ENCODE measurements around the gene SMCO3. TPM values are rescaled to one million over a fixed set of nuclear protein-coding genes. Genes with fewer than 3 reads are reported as not detected.

Gene SMCO3
- total RNA-seq, 2 donors from 2014 or later = not detected

GRCh38 chr12:14811486-14811885 lies 2.5 kb downstream of the SMCO3 start:
- Mint-ChIP-seq H3K27me3 (ENCODE audit: low read depth) (no peaks in the 10 kb centered on the region), H3K4me1 (ENCODE audit: low read depth) (peaks cover 14% of the 10 kb centered on the region), H3K27ac (no peak overlapping the region), H3K36me3 (ENCODE audit: insufficient read depth in 2 of 2) (no peaks in the 10 kb centered on the region), H3K4me3 (no peak overlapping the region), H3K9me3 (no peaks in the 10 kb centered on the region)
- DNase-seq = no peak
- no peak for ATAC-seq (replicated peaks in 1 of 2)

- Mint-ChIP-seq H3K27ac (no peak overlapping the region), H3K36me3 (ENCODE audit: insufficient read depth in 2 of 2) (no peaks in the 10 kb centered on the region), H3K4me3 (no peak overlapping the region), H3K4me1 (ENCODE audit: low read depth) (peaks cover 14% of the 10 kb centered on the region), H3K27me3 (ENCODE audit: low read depth) (no peaks in the 10 kb centered on the region), H3K9me3 (no peaks in the 10 kb centered on the region)
- ATAC-seq (replicated peaks in 1 of 2) = no peak
- peak in 1 of 2 donors; percentile 8 for DNase-seq
Measured at GRCh38 chr12:14810953-14811483, 3.0 kb downstream of the SMCO3 start.

- Mint-ChIP-seq H3K4me3 (no peak overlapping the region), H3K27ac (no peak overlapping the region)
Measured at GRCh38 chr12:14810167-14810952, 3.6 kb downstream of the SMCO3 start.

GRCh38 chr12:14803830-14804160 lies 10.2 kb downstream of the SMCO3 start:
- no peak overlapping the region for H3K27ac Mint-ChIP-seq
- ATAC-seq (replicated peaks in 1 of 2) = peak; percentile 1 to 2
- no peaks in the 10 kb centered on the region for H3K27me3 Mint-ChIP-seq (ENCODE audit: low read depth)
- DNase-seq = no peak
- peaks cover 5 to 19% of the 10 kb centered on the region in 2 donors for H3K36me3 Mint-ChIP-seq (ENCODE audit: insufficient read depth in 2 of 2)
- H3K4me1 Mint-ChIP-seq (ENCODE audit: low read depth) = peaks cover 17% of the 10 kb centered on the region
- no peak overlapping the region for H3K4me3 Mint-ChIP-seq
- no peaks in the 10 kb centered on the region for H3K9me3 Mint-ChIP-seq

More at GRCh38 chr12:14810167-14810952, 3.6 kb downstream of the SMCO3 start:
- Mint-ChIP-seq H3K9me3 (no peaks in the 10 kb centered on the region), H3K4me1 (ENCODE audit: low read depth) (peaks cover 18% of the 10 kb centered on the region), H3K36me3 (ENCODE audit: insufficient read depth in 2 of 2) (no peaks in the 10 kb centered on the region), H3K27me3 (ENCODE audit: low read depth) (no peaks in the 10 kb centered on the region)
- ATAC-seq (replicated peaks in 1 of 2) (no peak), DNase-seq (no peak)

- H3K27me3 Mint-ChIP-seq (ENCODE audit: low read depth) = no peaks in the 10 kb centered on the region
- peak; percentile 98 for ATAC-seq (replicated peaks in 1 of 2)
- H3K36me3 Mint-ChIP-seq (ENCODE audit: insufficient read depth in 2 of 2) = peaks cover 5 to 24% of the 10 kb centered on the region in 2 donors
- H3K4me3 Mint-ChIP-seq = no peak within 1 kb of the TSS
- H3K4me1 Mint-ChIP-seq (ENCODE audit: low read depth) = peaks cover 17% of the 10 kb centered on the region
- DNase-seq = peak; percentile 87 to 90
- H3K9me3 Mint-ChIP-seq = no peaks in the 10 kb centered on the region
- H3K27ac Mint-ChIP-seq = no peak within 1 kb of the TSS
Measured at GRCh38 chr12:14803011-14803829, 10.8 kb downstream of the SMCO3 start, which contains the start of the genes C12orf60 and WBP11. C12orf60 (plus strand) TSS chr12:14803670; CDS start chr12:14822936, 19,266 bp downstream. WBP11 (minus strand) TSS chr12:14803478; CDS start chr12:14801383, 2,095 bp downstream.

GRCh38 chr12:14802721-14803010 lies 11.3 kb downstream of the SMCO3 start:
- H3K4me1 Mint-ChIP-seq (ENCODE audit: low read depth) = peaks cover 17% of the 10 kb centered on the region
- no peaks in the 10 kb centered on the region for H3K27me3 Mint-ChIP-seq (ENCODE audit: low read depth)
- DNase-seq (no peak), ATAC-seq (replicated peaks in 1 of 2) (no peak)
- no peak overlapping the region for H3K4me3 Mint-ChIP-seq
- no peaks in the 10 kb centered on the region for H3K9me3 Mint-ChIP-seq
- peaks cover 5 to 28% of the 10 kb centered on the region in 2 donors for H3K36me3 Mint-ChIP-seq (ENCODE audit: insufficient read depth in 2 of 2)
- H3K27ac Mint-ChIP-seq = no peak overlapping the region

- Mint-ChIP-seq H3K9me3 (no peaks in the 10 kb centered on the region), H3K4me1 (ENCODE audit: low read depth) (peaks cover 17% of the 10 kb centered on the region), H3K4me3 (no peak overlapping the region), H3K27me3 (ENCODE audit: low read depth) (no peaks in the 10 kb centered on the region), H3K36me3 (ENCODE audit: insufficient read depth in 2 of 2) (peaks cover 5 to 33% of the 10 kb centered on the region in 2 donors), H3K27ac (no peak overlapping the region)
- ATAC-seq (replicated peaks in 1 of 2) (no peak), DNase-seq (no peak)
Measured at GRCh38 chr12:14802247-14802646, 11.7 kb downstream of the SMCO3 start.

GRCh38 chr12:14795028-14795448 lies 18.9 kb downstream of the SMCO3 start:
- no peaks in the 10 kb centered on the region for H3K27me3 Mint-ChIP-seq (ENCODE audit: low read depth)
- peaks cover 9 to 72% of the 10 kb centered on the region in 2 donors for H3K36me3 Mint-ChIP-seq (ENCODE audit: insufficient read depth in 2 of 2)
- ATAC-seq (replicated peaks in 1 of 2) (no peak), DNase-seq (no peak)
- H3K4me1 Mint-ChIP-seq (ENCODE audit: low read depth) = no peaks in the 10 kb centered on the region
- no peaks in the 10 kb centered on the region for H3K9me3 Mint-ChIP-seq
- no peak overlapping the region for H3K4me3 Mint-ChIP-seq
- H3K27ac Mint-ChIP-seq = peak overlapping the region; percentile 22

- Mint-ChIP-seq H3K4me1 (ENCODE audit: low read depth) (no peaks in the 10 kb centered on the region), H3K4me3 (no peak overlapping the region), H3K9me3 (no peaks in the 10 kb centered on the region), H3K36me3 (ENCODE audit: insufficient read depth in 2 of 2) (peaks cover 4 to 49% of the 10 kb centered on the region in 2 donors), H3K27ac (no peak overlapping the region), H3K27me3 (ENCODE audit: low read depth) (no peaks in the 10 kb centered on the region)
- DNase-seq (no peak), ATAC-seq (replicated peaks in 1 of 2) (no peak)
Measured at GRCh38 chr12:14785568-14785967, 28.4 kb downstream of the SMCO3 start.

GRCh38 chr12:14784471-14784870 lies 29.5 kb downstream of the SMCO3 start:
- peaks cover 4 to 38% of the 10 kb centered on the region in 2 donors for H3K36me3 Mint-ChIP-seq (ENCODE audit: insufficient read depth in 2 of 2)
- H3K4me3 Mint-ChIP-seq = no peak overlapping the region
- no peaks in the 10 kb centered on the region for H3K27me3 Mint-ChIP-seq (ENCODE audit: low read depth)
- no peaks in the 10 kb centered on the region for H3K9me3 Mint-ChIP-seq
- H3K27ac Mint-ChIP-seq = no peak overlapping the region
- DNase-seq (no peak), ATAC-seq (replicated peaks in 1 of 2) (no peak)
- H3K4me1 Mint-ChIP-seq (ENCODE audit: low read depth) = peaks cover 4% of the 10 kb centered on the region

GRCh38 chr12:14782756-14783155 lies 31.2 kb downstream of the SMCO3 start:
- H3K27me3 Mint-ChIP-seq (ENCODE audit: low read depth) = no peaks in the 10 kb centered on the region
- H3K9me3 Mint-ChIP-seq = no peaks in the 10 kb centered on the region
- H3K27ac Mint-ChIP-seq = no peak overlapping the region
- no peak overlapping the region for H3K4me3 Mint-ChIP-seq
- no peak for DNase-seq
- peaks cover 4 to 28% of the 10 kb centered on the region in 2 donors for H3K36me3 Mint-ChIP-seq (ENCODE audit: insufficient read depth in 2 of 2)
- H3K4me1 Mint-ChIP-seq (ENCODE audit: low read depth) = peaks cover 5% of the 10 kb centered on the region
- ATAC-seq (replicated peaks in 1 of 2) = no peak

GRCh38 chr12:14781563-14781962 lies 32.4 kb downstream of the SMCO3 start:
- H3K9me3 Mint-ChIP-seq = no peaks in the 10 kb centered on the region
- no peak overlapping the region for H3K27ac Mint-ChIP-seq
- DNase-seq = no peak
- ATAC-seq (replicated peaks in 1 of 2) = no peak
- peaks cover 0 to 16% of the 10 kb centered on the region in 2 donors for H3K36me3 Mint-ChIP-seq (ENCODE audit: insufficient read depth in 2 of 2)
- H3K4me1 Mint-ChIP-seq (ENCODE audit: low read depth) = peaks cover 11% of the 10 kb centered on the region
- no peaks in the 10 kb centered on the region for H3K27me3 Mint-ChIP-seq (ENCODE audit: low read depth)
- no peak overlapping the region for H3K4me3 Mint-ChIP-seq

GRCh38 chr12:14780859-14781258 lies 33.1 kb downstream of the SMCO3 start:
- Mint-ChIP-seq H3K27me3 (ENCODE audit: low read depth) (no peaks in the 10 kb centered on the region), H3K4me3 (no peak overlapping the region), H3K9me3 (no peaks in the 10 kb centered on the region), H3K36me3 (ENCODE audit: insufficient read depth in 2 of 2) (peaks cover 0 to 12% of the 10 kb centered on the region in 2 donors), H3K4me1 (ENCODE audit: low read depth) (peaks cover 18% of the 10 kb centered on the region), H3K27ac (no peak overlapping the region)
- DNase-seq (no peak), ATAC-seq (replicated peaks in 1 of 2) (no peak)

Measured in activated T-cell treated with anti-CD3 and anti-CD28 coated beads, Interleukin-2, amount 50 U/mL, for 72 hours (primary cell).